IMR-90 (cell line): Measurements from ENCODE around the gene FAM174C. TPM values are rescaled to one million over a fixed set of nuclear protein-coding genes. Genes with fewer than 3 reads are reported as not detected.

Experiments used
- CEBPB ChIP-seq: IDR thresholded peaks from 2 replicates; pipeline ENCODE4 v1.6.1; 2012; ENCODE audit warnings: low read depth, low read length, improper control_type of control experiment
- NFE2L2 ChIP-seq: fragments of 150-350 bp; IDR thresholded peaks from 2 replicates; pipeline ENCODE4 v1.6.1; 2016; ENCODE audit warnings: low read depth, mild to moderate bottlenecking, low read length
- POLR2A ChIP-seq: IDR thresholded peaks from 2 replicates; pipeline ENCODE4 v1.6.1; 2012; ENCODE audit warnings: mild to moderate bottlenecking, low read depth, low read length
- polyA plus RNA-seq, 3 experiments: library from polyadenylated mRNA; depleted of rRNA; stranded (reverse); fragments of >200 nt; gene quantifications; 2 replicates each; pipeline ENCODE4 v1.2.3, GENCODE V29; 2012; ENCODE audit warnings: low replicate concordance in 1 of 3
- total RNA-seq: library from RNA; depleted of rRNA; stranded (reverse); fragments of >200 nt; gene quantifications from 2 replicates; pipeline ENCODE4 v1.2.3, GENCODE V29; 2012
- TF ChIP-seq, protein P1 (sequence below): conservative IDR thresholded peaks from 2 replicates; pipeline ENCODE4 v1.5.1; 2012; ENCODE audit warnings: mild to moderate bottlenecking, low read depth, low read length, improper control_type of control experiment

The FAM174C gene
- total and polyA plus RNA-seq, 2 of the 4 experiments (the other 2 are of a cell fraction), result 7.5 to 61.8 TPM

DNA sequence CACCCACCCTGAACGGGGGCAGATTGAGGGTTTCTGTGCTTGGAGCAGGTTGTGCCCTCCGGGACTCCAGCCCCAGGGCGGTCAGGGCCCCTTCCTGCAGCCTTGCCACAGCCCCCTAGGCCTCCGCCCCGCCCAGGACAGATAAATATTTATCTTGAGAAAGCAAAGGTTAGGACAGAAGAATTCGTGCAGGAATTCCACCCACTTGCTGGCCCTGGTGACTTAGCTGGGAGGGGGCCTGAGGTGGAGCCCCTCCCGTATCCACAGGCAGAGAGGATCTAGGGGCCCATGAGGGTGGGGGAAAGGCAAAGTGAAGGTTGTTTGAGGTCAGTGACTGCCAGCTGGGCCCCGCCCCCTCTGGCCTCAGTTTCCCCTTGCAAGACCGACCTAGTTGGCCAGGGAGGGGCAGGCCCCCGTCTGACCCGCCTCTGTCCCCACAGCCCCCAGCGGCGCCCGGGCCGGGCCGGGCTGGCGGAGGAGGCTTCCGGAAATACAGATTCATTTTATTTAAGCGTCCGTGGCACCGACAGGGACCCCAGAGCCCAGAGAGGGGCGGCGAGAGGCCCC, 21.7 kb upstream of the FAM174C start (continued):
- TF ChIP-seq CEBPB, result no peak
- TF ChIP-seq POLR2A, result 0 out of 2 replicates have a peak, but pooled peaks have one; percentile 10
- TF ChIP-seq, protein P1, sequence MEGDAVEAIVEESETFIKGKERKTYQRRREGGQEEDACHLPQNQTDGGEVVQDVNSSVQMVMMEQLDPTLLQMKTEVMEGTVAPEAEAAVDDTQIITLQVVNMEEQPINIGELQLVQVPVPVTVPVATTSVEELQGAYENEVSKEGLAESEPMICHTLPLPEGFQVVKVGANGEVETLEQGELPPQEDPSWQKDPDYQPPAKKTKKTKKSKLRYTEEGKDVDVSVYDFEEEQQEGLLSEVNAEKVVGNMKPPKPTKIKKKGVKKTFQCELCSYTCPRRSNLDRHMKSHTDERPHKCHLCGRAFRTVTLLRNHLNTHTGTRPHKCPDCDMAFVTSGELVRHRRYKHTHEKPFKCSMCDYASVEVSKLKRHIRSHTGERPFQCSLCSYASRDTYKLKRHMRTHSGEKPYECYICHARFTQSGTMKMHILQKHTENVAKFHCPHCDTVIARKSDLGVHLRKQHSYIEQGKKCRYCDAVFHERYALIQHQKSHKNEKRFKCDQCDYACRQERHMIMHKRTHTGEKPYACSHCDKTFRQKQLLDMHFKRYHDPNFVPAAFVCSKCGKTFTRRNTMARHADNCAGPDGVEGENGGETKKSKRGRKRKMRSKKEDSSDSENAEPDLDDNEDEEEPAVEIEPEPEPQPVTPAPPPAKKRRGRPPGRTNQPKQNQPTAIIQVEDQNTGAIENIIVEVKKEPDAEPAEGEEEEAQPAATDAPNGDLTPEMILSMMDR, result no peak
- TF ChIP-seq NFE2L2, result no peak
